HG02678 (cell line): Measurements from ENCODE around the gene USP48.
"Not testable (repeated sequence)": the region's sequence is repeated elsewhere in the genome, so short reads cannot be mapped to it uniquely, and the experiment has no call there.

Experiments
- ATAC-seq: cut with Tn5 transposase; IDR thresholded peaks from one replicate; pipeline ENCODE4 v1.9.1; 2021; ENCODE audit warnings: mild to moderate bottlenecking, moderate library complexity; ENCODE audit not compliant: unreplicated experiment

The USP48 gene

DNA sequence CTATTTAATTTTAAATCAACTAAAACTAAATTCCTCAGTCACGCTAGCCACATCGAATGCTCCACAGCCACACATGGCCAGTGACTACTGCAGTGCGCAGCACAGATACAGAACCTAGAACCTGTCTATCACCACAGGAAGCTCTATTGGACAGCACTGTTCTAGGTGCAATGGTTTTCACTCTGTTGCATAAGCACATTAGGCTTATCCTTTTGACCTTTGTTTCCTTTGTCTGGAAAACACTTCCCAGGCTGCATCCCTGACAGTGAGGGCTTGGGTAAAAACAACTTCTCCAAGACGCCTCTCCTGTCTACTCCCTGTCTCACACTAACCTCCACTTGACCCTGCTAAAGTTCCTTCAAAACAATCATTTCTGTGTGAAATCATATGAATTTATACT, 80.2 kb downstream of the USP48 start:
- no peak for ATAC-seq

DNA sequence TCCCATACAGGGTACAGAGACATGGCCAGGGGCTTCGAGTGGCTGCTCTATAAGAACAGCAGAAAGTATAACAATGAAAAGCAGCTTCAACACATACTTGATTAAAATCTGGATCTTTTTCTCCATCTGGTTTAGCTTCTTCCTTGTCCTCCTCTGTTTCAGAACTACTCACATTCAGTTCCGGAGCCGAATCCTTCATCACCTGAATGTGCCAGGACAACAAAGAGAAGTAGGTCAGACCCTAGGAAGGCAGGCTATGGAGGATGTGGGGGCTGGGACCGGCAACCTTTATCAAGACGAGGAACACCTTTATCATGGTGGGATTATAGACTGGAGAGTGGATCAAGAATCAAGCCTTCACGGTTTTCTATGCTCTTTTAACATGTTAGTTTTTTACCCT, 81.5 kb downstream of the USP48 start:
- ATAC-seq, result no peak

DNA sequence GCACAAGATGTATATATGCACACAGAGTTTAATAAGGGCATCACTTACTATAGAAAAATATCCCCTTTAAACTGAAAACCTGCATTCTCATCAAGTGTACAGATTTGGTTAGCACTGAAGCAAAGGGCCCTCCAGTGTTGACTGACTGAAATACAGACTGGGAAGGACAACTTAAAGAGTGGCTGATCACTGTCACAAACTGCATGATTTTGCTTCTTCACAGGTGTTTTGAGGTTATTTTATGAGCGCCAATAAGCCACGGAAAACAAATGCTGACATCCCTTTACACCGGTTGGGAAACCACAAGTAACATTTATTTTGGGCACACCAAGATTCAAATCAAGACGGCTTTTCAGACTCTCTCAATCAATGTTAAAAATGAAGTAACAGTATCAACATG, 82.9 kb downstream of the USP48 start:
- ATAC-seq, result no peak

- ATAC-seq, result no peak
These were observed 86.0 kb downstream of the USP48 start for GRCh38 chr1:21696931-21697330.

DNA sequence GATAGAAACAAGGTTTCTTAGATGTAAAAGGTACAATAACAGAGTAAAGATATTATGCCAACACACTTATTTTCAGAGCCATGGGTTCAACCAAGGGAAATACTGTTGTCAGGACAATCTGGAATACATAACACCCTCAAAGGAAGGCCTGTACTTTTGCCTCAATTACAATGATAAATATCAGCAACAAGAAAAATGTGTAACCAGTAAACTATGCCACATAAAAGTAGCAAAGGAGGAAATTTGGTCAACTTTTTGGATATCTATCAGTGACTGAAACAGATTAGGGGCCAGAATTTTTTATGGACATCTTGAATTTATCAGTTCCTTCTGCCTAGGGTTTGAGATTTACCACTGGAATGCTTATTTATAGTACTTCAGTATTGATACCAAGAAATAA, 89.2 kb downstream of the USP48 start:
- ATAC-seq, result no peak

DNA sequence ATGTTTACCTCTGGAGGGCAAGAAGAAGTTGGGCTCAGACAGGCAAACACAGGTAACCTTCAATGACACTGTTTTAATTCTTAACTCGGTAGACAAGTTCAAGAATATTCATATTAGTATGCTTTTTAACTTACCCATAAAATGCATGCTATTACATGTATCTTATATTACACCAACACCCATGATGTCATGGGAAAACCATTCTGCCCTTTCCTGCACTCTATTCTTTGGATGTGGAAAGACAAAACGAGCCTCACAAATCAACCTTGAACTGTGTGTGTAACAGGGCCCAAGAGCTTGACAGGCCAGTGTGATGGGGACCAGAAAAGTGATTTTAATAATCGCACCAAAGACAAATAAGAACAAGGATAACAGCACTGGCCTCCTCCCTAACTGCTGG, 91.2 kb downstream of the USP48 start:
- ATAC-seq, result no peak

- ATAC-seq, result no peak
These were observed 93.1 kb downstream of the USP48 start for GRCh38 chr1:21689661-21690372.

DNA sequence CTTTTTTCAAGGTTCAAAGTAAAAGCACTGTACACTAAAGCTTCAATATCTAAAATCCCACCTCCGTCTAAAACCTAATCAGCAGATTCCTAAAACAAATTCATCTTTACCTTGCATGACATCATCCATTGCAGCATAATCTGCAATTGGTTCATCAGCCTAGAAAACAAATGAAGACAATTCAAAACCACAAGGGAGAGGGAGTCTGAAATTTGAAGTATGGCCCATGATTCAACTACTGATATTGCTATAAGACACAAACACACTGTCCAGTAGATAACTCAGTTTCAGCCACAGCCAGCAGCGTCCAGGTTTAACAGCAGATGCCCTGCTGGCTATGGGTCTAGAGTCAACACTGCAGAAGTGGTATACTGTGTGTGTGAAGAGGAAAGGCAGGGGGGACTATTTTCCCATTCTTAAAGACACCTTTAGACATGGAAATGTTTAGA, 95.8 kb downstream of the USP48 start:
- no peak for ATAC-seq

GRCh38 chr1:21685946-21686678, 96.8 kb downstream of the USP48 start:
- ATAC-seq, result no peak

- ATAC-seq, result no peak
These were observed 101.5 kb downstream of the USP48 start for GRCh38 chr1:21681426-21681825.

GRCh38 chr1:21680918-21681317, 102.0 kb downstream of the USP48 start:
- no peak for ATAC-seq

DNA sequence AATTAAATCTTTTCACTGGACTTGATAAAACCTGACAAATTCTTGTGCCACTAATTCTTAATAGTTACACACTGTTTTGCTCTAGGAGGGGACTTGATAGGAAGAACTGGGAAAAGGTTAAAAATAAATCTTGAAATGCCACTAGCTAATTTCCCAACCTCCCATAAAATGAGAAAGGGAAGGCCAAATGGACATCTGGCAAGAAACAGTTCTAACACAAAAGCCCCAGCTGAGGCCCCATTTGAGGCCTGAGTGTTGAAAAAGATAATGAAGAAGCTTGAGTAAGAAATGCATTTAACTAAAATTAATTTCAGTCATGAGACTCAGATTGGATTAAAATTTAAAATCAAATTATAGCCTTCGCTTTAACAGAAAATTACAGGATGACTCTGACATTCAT, 102.6 kb downstream of the USP48 start:
- ATAC-seq, result no peak

- no peak for ATAC-seq
These were observed 105.8 kb downstream of the USP48 start for GRCh38 chr1:21677168-21677567.

DNA sequence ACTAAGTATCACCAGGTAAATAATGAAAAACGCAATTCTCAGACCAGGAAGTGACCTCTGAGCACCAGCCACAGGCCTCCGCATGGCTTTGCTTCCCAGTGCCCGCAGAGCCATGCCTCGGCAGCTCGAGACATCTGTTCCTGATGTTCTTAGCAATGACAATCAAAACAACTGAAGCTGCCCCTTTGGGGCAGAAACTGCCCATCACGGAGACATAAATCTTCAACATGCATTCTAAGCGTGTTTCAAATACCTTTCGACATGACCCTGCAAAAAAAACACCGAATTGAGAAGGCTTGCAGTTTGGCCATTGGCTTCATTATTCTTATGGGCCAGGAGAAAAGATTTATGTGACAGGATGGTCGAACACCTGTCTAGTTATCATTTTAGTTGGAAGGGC, 108.0 kb downstream of the USP48 start:
- ATAC-seq, result no peak

DNA sequence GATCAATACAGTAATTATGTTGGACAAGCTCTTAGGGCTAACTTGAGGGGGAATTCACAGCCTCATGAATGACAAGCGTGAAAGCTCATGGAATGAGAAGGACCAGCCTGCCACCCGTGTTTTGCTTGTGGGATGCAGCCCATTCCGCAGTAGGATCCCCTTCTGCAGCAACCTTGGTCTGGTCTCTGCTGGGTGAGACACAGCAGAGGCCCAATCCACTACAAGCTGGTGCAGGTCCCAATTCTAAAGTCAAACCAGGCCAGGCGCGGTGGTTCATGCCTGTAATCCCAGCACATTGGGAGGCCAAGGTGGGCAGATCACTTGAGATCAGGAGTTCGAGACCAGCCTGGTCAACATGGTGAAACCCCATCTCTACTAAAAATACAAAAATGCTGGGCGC, 109.1 kb downstream of the USP48 start:
- not testable (repeated sequence) for ATAC-seq

DNA sequence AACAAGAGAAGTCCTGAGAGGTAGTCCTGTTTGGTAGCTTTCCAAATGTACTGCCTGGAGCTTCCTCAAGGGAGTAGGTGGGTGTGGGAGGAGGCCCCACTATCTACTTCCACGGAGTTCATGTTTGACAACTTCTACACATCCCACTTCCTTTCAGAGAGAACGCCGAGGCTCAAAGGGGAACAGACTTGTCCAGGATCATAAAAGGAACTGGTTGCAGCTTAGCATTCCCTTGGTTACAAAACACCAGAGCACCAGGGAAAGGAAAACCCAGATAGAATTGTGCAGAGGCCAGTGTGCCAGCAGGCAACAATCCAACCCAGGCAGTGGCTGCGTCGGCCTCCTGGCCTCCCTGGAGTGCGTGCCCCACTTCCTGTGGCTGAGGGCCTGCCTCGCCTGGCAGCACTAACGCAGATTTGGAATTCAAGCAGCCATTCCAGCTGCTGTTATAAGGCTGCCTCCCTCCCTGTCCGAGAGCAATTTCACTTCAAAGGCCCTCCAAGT, 109.6 kb downstream of the USP48 start:
- ATAC-seq, result no peak

DNA sequence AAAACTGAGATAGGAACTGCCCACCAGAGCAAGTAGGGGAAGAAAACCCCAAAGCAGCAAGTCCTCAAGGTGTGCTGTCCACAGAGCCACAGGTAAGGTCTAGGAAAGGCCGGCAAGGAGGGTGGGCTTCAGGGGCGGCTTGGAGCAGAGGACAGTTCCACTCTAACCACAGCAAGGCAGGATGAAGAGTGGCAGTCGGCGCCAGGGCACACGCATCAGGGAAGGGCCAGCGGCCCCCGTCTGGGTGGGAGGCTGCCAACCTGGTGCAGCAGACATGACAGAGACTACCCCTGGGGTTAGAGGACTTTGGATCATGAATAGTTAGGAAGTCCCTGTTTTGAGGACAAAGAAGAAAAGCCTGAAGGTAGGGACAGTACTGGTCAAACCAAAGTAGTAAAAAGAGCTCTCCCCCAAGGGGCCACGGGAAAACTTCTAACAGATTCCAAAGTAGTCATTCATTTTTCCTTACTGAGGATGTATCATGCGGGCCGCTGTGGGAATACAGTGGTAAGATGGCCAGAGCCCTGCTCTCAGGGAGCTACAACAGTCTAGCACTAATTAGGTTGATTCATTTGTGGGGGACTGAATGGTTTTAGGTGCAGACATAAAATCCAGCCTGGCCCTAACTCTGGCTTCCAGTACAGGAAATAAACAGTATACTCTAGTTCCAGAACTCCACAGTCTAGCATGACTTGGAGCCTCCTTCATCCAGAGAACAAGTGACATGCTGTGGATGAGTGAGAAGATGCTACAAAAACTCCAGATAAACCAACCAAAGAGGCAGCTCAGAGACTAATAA, 110.3 kb downstream of the USP48 start:
- ATAC-seq, result no peak

DNA sequence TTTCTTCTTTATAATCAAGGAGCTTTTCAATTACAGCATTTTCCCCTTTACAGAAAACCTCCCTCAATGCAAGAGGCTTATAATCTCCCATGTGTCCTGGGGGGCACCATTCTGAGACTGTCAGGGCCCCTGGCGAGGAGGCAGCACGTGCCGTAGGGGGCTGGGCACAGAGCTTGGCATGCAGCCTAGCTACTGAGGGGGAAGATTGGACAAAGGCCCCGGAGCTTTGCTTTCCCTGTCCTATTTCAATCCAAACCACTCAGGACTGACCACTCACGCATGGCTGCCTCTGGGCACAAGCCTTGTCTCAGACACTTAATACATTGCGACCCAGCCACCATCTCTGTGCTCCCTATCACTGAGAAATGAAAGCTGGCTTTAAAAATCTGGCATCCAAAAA, 111.0 kb downstream of the USP48 start:
- ATAC-seq, result no peak

DNA sequence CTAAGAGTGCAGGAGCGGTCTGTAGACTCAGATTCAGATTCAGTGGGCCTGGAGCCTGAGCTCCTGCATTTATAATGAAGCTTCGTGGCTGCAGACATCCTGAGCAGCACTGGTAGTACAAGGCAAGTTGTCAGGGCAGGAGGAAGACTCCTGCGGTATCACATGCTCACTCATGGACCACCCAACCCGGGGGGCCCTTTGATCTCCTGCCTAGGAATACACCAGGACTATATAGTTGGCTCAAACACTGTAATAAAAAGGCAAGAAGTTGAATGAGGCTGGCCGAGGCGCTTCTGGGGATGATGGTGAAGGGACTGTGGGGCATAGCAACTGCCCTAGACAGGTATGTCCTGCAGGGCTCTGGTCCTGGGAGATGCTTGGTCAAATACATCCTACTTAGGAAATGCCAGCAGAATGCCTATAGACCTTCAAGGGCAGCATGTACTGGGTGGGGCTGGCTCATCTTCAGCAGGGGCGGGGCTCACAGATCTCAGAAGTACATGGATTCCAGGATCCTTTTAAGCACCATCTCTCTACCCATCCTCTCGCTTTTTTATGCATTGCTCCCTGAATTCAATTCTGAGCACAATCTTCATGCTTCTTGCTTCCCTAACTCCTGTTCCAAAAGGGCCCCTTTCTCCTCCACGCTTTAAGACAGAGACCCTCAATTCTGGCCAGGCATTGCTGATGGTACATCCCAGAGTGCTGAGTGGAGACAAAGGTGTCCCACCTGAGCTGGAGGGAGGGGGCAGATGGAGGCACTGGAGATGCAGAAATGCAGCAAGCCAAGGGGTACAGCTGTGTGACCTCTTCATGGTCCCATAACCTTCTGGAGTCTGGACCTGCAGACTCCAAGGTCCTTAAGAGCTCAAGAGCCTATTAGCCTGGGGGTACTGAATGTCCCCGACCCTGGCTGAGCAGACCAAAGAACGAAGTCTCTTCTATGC, 111.7 kb downstream of the USP48 start:
- no peak for ATAC-seq

GRCh38 chr1:21670059-21670881, 112.7 kb downstream of the USP48 start:
- ATAC-seq, result no peak
